B cell (primary cell): ENCODE measurements around the gene RHOD. TPM values are rescaled to one million over a fixed set of nuclear protein-coding genes. Genes with fewer than 3 reads are reported as not detected.
A peak's percentile ranks its signal among the peaks of the same experiment; 100 is the strongest.

Experiments
- ATAC-seq: fragments of 200-7000 bp; cut with Tn5 transposase; one replicate; pipeline ENCODE4 v1.10.0; 2021; ENCODE audit warnings: low read depth, mild to moderate bottlenecking, moderate number of reproducible peaks, moderate library complexity
- CTCF ChIA-PET: fragments of 350-600 bp; sonication (Branson Sonifier 250); formaldehyde crosslinking; loops from one replicate; lab custom pipeline; 2021; ENCODE audit warnings: antibody characterized with exemption, inconsistent platforms; lab: Charles Lee
- POLR2A ChIA-PET: fragments of 350-600 bp; sonication (Branson Sonifier 250); formaldehyde crosslinking; loops from one replicate; lab custom pipeline; 2021; ENCODE audit warnings: antibody characterized with exemption; lab: Charles Lee
- DNase-seq: peaks from one replicate; pipeline ENCODE4 v3.0.0; 2013
- H2AFZ ChIP-seq: 2 replicates; pipeline ENCODE4 v1.6.1; 2012; ENCODE audit warnings: mild to moderate bottlenecking, low read depth, low read length; ENCODE audit not compliant: insufficient read depth, poor library complexity, severe bottlenecking
- H3K27ac ChIP-seq, 2 donors: 1 replicate in 1 of 2; 2 replicates in 1 of 2; pipeline ENCODE4 v1.5.1; 2012 to 2013; ENCODE audit warnings: low read length in 2 of 2, mild to moderate bottlenecking in 2 of 2, moderate library complexity in 1 of 2
- H3K27me3 ChIP-seq, 4 experiments: fragments of 200-600 bp in 1 of 4; sonication (generic) in 1 of 4; replicated peaks in 1 of 4; 1 replicate in 2 of 4; 2 replicates in 2 of 4; pipeline versions ENCODE4 v1.6.1 to v1.7.0; 2013 to 2016; ENCODE audit warnings: low read length in 3 of 4, mild to moderate bottlenecking in 2 of 4, mixed read lengths in 1 of 4, moderate library complexity in 1 of 4; ENCODE audit not compliant: insufficient read depth in 4 of 4, control insufficient read depth in 3 of 4; ENCODE audit errors: control extremely low read depth in 1 of 4
- H3K36me3 ChIP-seq, 2 experiments: replicated peaks in 1 of 2; 1 replicate in 1 of 2; 2 replicates in 1 of 2; pipeline versions ENCODE4 v1.6.1 to v1.7.1; 2013; ENCODE audit warnings: low read length in 1 of 2; ENCODE audit not compliant: insufficient read depth in 2 of 2, control insufficient read depth in 1 of 2; ENCODE audit errors: control extremely low read depth in 1 of 2, extremely low read depth in 1 of 2
- H3K4me1 ChIP-seq, 2 donors: fragments of 200-600 bp in 1 of 2; sonication (generic) in 1 of 2; 1 replicate in 1 of 2; 2 replicates in 1 of 2; pipeline versions ENCODE4 v1.5.1 to v1.6.1; 2013 to 2017; ENCODE audit warnings: low read length in 2 of 2; ENCODE audit not compliant: control insufficient read depth in 2 of 2, insufficient read depth in 2 of 2
- H3K4me2 ChIP-seq: replicated peaks from 2 replicates; pipeline ENCODE3; 2012; ENCODE audit warnings: mild to moderate bottlenecking, low read depth, low read length; ENCODE audit not compliant: poor library complexity, severe bottlenecking
- H3K4me3 ChIP-seq, 5 experiments: fragments of 200-600 bp in 1 of 5; sonication (generic) in 1 of 5; 1 replicate in 3 of 5; 2 replicates in 2 of 5; pipeline versions ENCODE4 v1.5.1 to v1.7.0; 2011 to 2016; ENCODE audit warnings: low read length in 4 of 5, mild to moderate bottlenecking in 4 of 5, low read depth in 2 of 5, control low read depth in 1 of 5, moderate library complexity in 1 of 5; ENCODE audit not compliant: insufficient read depth in 1 of 5; ENCODE audit errors: control extremely low read depth in 1 of 5, extremely low read depth in 1 of 5
- H3K79me2 ChIP-seq: fragments of 200-600 bp; sonication (generic); one replicate; pipeline ENCODE4 v1.6.0; 2016; ENCODE audit warnings: low read length; ENCODE audit not compliant: control insufficient read depth, insufficient read depth
- H3K9ac ChIP-seq: fragments of 200-600 bp; sonication (generic); 2 replicates; pipeline ENCODE4 v1.6.1; 2017; ENCODE audit warnings: mild to moderate bottlenecking, low read length, moderate library complexity
- H3K9me3 ChIP-seq, 3 donors: one replicate each; pipeline versions ENCODE4 v1.6.1 to v1.7.1; 2013; ENCODE audit warnings: low read length in 2 of 3; ENCODE audit not compliant: control insufficient read depth in 2 of 3, insufficient read depth in 1 of 3; ENCODE audit errors: control extremely low read depth in 1 of 3
- H4K20me1 ChIP-seq: 2 replicates; pipeline ENCODE4 v1.6.0; 2012; ENCODE audit warnings: mild to moderate bottlenecking, low read length; ENCODE audit not compliant: insufficient read depth, control insufficient read depth, poor library complexity, severe bottlenecking
- H3K27ac Mint-ChIP-seq: one replicate; pipeline ENCODE4 v1.8.0; 2021; ENCODE audit warnings: mixed read lengths
- H3K27me3 Mint-ChIP-seq: one replicate; pipeline ENCODE4 v1.8.0; 2021; ENCODE audit warnings: mixed read lengths
- H3K4me1 Mint-ChIP-seq: one replicate; pipeline ENCODE4 v1.8.0; 2021; ENCODE audit warnings: mixed read lengths
- H3K4me3 Mint-ChIP-seq: one replicate; pipeline ENCODE4 v1.8.0; 2021; ENCODE audit warnings: mixed read lengths
- H3K9me3 Mint-ChIP-seq: one replicate; pipeline ENCODE4 v1.8.0; 2022; ENCODE audit warnings: mixed read lengths; ENCODE audit not compliant: insufficient read depth
- EZH2 ChIP-seq: IDR thresholded peaks from 2 replicates; pipeline ENCODE4 v1.6.1; 2012; ENCODE audit warnings: borderline replicate concordance, low read depth, mild to moderate bottlenecking, moderate library complexity, low read length; ENCODE audit not compliant: insufficient read depth, poor library complexity, severe bottlenecking
- WGBS: methylation state at CpG from one replicate; pipeline ENCODE4 v1.1.5; 2013; ENCODE audit warnings: missing lambda C conversion rate; ENCODE audit not compliant: insufficient coverage; 5-methylcytosine and 5-hydroxymethylcytosine counted together
- intact Hi-C: fragments of 100-400 bp; cut with micrococcal nuclease; formaldehyde crosslinking; loops from one replicate; pipeline ENCODE4 v1.10.0; 2022
- polyA plus RNA-seq: library from polyadenylated mRNA; depleted of rRNA; stranded (reverse); fragments of >200 nt; gene quantifications from 2 replicates; pipeline ENCODE4 v1.2.3, GENCODE V29; 2012
- total RNA-seq, 2 donors: library from RNA; stranded (reverse); fragments of 120-200 nt in 1 of 2; gene quantifications; 1 replicate in 1 of 2; 2 replicates in 1 of 2; pipeline versions ENCODE4 v1.2.3 to v1.2.4, GENCODE V29; 2013 to 2022
- TF ChIP-seq, protein P1 (sequence below): fragments of 200-600 bp; IDR thresholded peaks from one replicate; pipeline ENCODE4 v1.8.0; 2022; ENCODE audit warnings: antibody characterized with exemption, mild to moderate bottlenecking

The RHOD gene
- total and polyA plus RNA-seq, 2 donors (not counting 1 experiment from before 2014, with no cell fraction given), result 0.42 to 0.48 TPM

DNA sequence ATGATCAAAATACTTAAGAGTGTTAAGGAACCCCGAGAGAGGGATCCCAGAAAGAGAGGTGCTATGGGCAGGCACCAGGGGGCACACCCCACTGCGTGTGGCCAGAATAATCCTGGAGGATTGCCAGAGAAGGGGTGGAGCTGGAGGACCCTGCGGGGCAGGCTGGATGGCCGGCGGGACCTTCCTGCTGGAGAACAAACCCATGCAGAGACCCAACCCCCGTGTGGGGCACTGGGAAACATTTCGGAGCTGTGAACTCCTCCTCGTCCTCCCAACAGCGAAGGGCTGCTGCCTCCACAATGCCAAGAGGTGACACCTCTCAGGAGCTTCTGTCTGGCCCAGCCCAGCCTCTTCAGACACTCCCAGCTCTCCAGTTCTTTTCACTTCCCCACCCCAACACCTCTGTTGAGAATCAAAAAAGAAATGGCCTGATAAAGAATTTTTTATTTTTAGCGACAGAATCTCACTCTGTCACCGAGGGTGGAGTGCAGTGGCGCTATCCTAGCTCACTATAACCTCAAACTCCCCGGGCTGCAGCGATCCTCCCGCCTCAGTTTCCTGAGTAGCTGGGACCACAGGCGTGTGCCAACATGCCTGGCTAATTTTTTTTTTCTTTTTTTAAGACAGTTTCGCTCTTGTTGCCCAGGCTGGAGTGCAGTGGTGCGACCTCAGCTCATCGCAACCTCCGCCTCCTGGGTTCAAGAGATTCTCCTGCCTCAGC lies 25.6 kb downstream of the RHOD start:
- peak overlapping the region; percentile 63 for H3K4me2 ChIP-seq

More for the DNA sequence above, 25.6 kb downstream of the RHOD start:
- Histone ChIP-seq H3K9ac (peak overlapping the region; percentile 20), H2AFZ (peak overlapping the region; percentile 62), H3K9me3 (no peaks in the 10 kb centered on the region), H3K79me2 (no peaks in the 10 kb centered on the region), H3K27ac (no peak overlapping the region), H3K4me3 (peak overlapping the region in 1 of 5 experiments; percentile 33), H3K36me3 (no peaks in the 10 kb centered on the region), H3K4me1 (peaks cover 11 to 12% of the 10 kb centered on the region in 2 donors), H3K27me3 (peaks cover 0 to 7% (median 2%) of the 10 kb centered on the region in 4 experiments), H4K20me1 (no peaks in the 10 kb centered on the region)
- H3K9me3 Mint-ChIP-seq, result no peaks in the 10 kb centered on the region
- WGBS, result 16% methylated on average over 14 of the region's 20 CpGs
- intact Hi-C loops, result no loop called here
- peak overlapping the region; percentile 54 for H3K4me3 Mint-ChIP-seq
- H3K27ac Mint-ChIP-seq, result no peak overlapping the region
- CTCF ChIA-PET, result interaction anchor here (0.8 to 2.9 kb wide), 13 partner anchors 10 to 271 kb away, joined by 3 to 12 read pairs (median 4); partner anchors contain the start of gene POLD4
- peaks cover 9% of the 10 kb centered on the region for H3K27me3 Mint-ChIP-seq
- peaks cover 13% of the 10 kb centered on the region for H3K4me1 Mint-ChIP-seq
- DNase-seq (peak; percentile 43), ATAC-seq (no peak)
- TF ChIP-seq, protein P1, sequence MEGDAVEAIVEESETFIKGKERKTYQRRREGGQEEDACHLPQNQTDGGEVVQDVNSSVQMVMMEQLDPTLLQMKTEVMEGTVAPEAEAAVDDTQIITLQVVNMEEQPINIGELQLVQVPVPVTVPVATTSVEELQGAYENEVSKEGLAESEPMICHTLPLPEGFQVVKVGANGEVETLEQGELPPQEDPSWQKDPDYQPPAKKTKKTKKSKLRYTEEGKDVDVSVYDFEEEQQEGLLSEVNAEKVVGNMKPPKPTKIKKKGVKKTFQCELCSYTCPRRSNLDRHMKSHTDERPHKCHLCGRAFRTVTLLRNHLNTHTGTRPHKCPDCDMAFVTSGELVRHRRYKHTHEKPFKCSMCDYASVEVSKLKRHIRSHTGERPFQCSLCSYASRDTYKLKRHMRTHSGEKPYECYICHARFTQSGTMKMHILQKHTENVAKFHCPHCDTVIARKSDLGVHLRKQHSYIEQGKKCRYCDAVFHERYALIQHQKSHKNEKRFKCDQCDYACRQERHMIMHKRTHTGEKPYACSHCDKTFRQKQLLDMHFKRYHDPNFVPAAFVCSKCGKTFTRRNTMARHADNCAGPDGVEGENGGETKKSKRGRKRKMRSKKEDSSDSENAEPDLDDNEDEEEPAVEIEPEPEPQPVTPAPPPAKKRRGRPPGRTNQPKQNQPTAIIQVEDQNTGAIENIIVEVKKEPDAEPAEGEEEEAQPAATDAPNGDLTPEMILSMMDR, result no peak
- no peak for TF ChIP-seq EZH2
- POLR2A ChIA-PET, result interaction anchor here (0.7 kb wide), 1 partner anchor 543 kb away, joined by 3 read pairs; no protein-coding TSS in a partner anchor
